B cell (primary cell): Measurements from ENCODE around the gene JAG2. TPM values are rescaled to one million over a fixed set of nuclear protein-coding genes. Genes with fewer than 3 reads are reported as not detected.

Experiments used
- ATAC-seq: fragments of 200-7000 bp; cut with Tn5 transposase; one replicate; pipeline ENCODE4 v1.10.0; 2021; ENCODE audit warnings: low read depth, mild to moderate bottlenecking, moderate number of reproducible peaks, moderate library complexity
- CTCF ChIA-PET: fragments of 350-600 bp; sonication (Branson Sonifier 250); formaldehyde crosslinking; loops from one replicate; lab custom pipeline; 2021; ENCODE audit warnings: antibody characterized with exemption, inconsistent platforms; lab: Charles Lee
- POLR2A ChIA-PET: fragments of 350-600 bp; sonication (Branson Sonifier 250); formaldehyde crosslinking; loops from one replicate; lab custom pipeline; 2021; ENCODE audit warnings: antibody characterized with exemption; lab: Charles Lee
- DNase-seq: peaks from one replicate; pipeline ENCODE4 v3.0.0; 2013
- H2AFZ ChIP-seq: 2 replicates; pipeline ENCODE4 v1.6.1; 2012; ENCODE audit warnings: mild to moderate bottlenecking, low read depth, low read length; ENCODE audit not compliant: insufficient read depth, poor library complexity, severe bottlenecking
- H3K27ac ChIP-seq, 2 donors: 1 replicate in 1 of 2; 2 replicates in 1 of 2; pipeline ENCODE4 v1.5.1; 2012 to 2013; ENCODE audit warnings: low read length in 2 of 2, mild to moderate bottlenecking in 2 of 2, moderate library complexity in 1 of 2
- H3K27me3 ChIP-seq, 4 experiments: fragments of 200-600 bp in 1 of 4; sonication (generic) in 1 of 4; replicated peaks in 1 of 4; 1 replicate in 2 of 4; 2 replicates in 2 of 4; pipeline versions ENCODE4 v1.6.1 to v1.7.0; 2013 to 2016; ENCODE audit warnings: low read length in 3 of 4, mild to moderate bottlenecking in 2 of 4, mixed read lengths in 1 of 4, moderate library complexity in 1 of 4; ENCODE audit not compliant: insufficient read depth in 4 of 4, control insufficient read depth in 3 of 4; ENCODE audit errors: control extremely low read depth in 1 of 4
- H3K36me3 ChIP-seq, 2 experiments: replicated peaks in 1 of 2; 1 replicate in 1 of 2; 2 replicates in 1 of 2; pipeline versions ENCODE4 v1.6.1 to v1.7.1; 2013; ENCODE audit warnings: low read length in 1 of 2; ENCODE audit not compliant: insufficient read depth in 2 of 2, control insufficient read depth in 1 of 2; ENCODE audit errors: control extremely low read depth in 1 of 2, extremely low read depth in 1 of 2
- H3K4me1 ChIP-seq, 2 donors: fragments of 200-600 bp in 1 of 2; sonication (generic) in 1 of 2; 1 replicate in 1 of 2; 2 replicates in 1 of 2; pipeline versions ENCODE4 v1.5.1 to v1.6.1; 2013 to 2017; ENCODE audit warnings: low read length in 2 of 2; ENCODE audit not compliant: control insufficient read depth in 2 of 2, insufficient read depth in 2 of 2
- H3K4me2 ChIP-seq: replicated peaks from 2 replicates; pipeline ENCODE3; 2012; ENCODE audit warnings: mild to moderate bottlenecking, low read depth, low read length; ENCODE audit not compliant: poor library complexity, severe bottlenecking
- H3K4me3 ChIP-seq, 5 experiments: fragments of 200-600 bp in 1 of 5; sonication (generic) in 1 of 5; 1 replicate in 3 of 5; 2 replicates in 2 of 5; pipeline versions ENCODE4 v1.5.1 to v1.7.0; 2011 to 2016; ENCODE audit warnings: low read length in 4 of 5, mild to moderate bottlenecking in 4 of 5, low read depth in 2 of 5, control low read depth in 1 of 5, moderate library complexity in 1 of 5; ENCODE audit not compliant: insufficient read depth in 1 of 5; ENCODE audit errors: control extremely low read depth in 1 of 5, extremely low read depth in 1 of 5
- H3K79me2 ChIP-seq: fragments of 200-600 bp; sonication (generic); one replicate; pipeline ENCODE4 v1.6.0; 2016; ENCODE audit warnings: low read length; ENCODE audit not compliant: control insufficient read depth, insufficient read depth
- H3K9ac ChIP-seq: fragments of 200-600 bp; sonication (generic); 2 replicates; pipeline ENCODE4 v1.6.1; 2017; ENCODE audit warnings: mild to moderate bottlenecking, low read length, moderate library complexity
- H3K9me3 ChIP-seq, 3 donors: one replicate each; pipeline versions ENCODE4 v1.6.1 to v1.7.1; 2013; ENCODE audit warnings: low read length in 2 of 3; ENCODE audit not compliant: control insufficient read depth in 2 of 3, insufficient read depth in 1 of 3; ENCODE audit errors: control extremely low read depth in 1 of 3
- H4K20me1 ChIP-seq: 2 replicates; pipeline ENCODE4 v1.6.0; 2012; ENCODE audit warnings: mild to moderate bottlenecking, low read length; ENCODE audit not compliant: insufficient read depth, control insufficient read depth, poor library complexity, severe bottlenecking
- H3K27ac Mint-ChIP-seq: one replicate; pipeline ENCODE4 v1.8.0; 2021; ENCODE audit warnings: mixed read lengths
- H3K27me3 Mint-ChIP-seq: one replicate; pipeline ENCODE4 v1.8.0; 2021; ENCODE audit warnings: mixed read lengths
- H3K4me1 Mint-ChIP-seq: one replicate; pipeline ENCODE4 v1.8.0; 2021; ENCODE audit warnings: mixed read lengths
- H3K4me3 Mint-ChIP-seq: one replicate; pipeline ENCODE4 v1.8.0; 2021; ENCODE audit warnings: mixed read lengths
- H3K9me3 Mint-ChIP-seq: one replicate; pipeline ENCODE4 v1.8.0; 2022; ENCODE audit warnings: mixed read lengths; ENCODE audit not compliant: insufficient read depth
- CTCF ChIP-seq: fragments of 200-600 bp; IDR thresholded peaks from one replicate; pipeline ENCODE4 v1.8.0; 2022; ENCODE audit warnings: antibody characterized with exemption, mild to moderate bottlenecking
- EZH2 ChIP-seq: IDR thresholded peaks from 2 replicates; pipeline ENCODE4 v1.6.1; 2012; ENCODE audit warnings: borderline replicate concordance, low read depth, mild to moderate bottlenecking, moderate library complexity, low read length; ENCODE audit not compliant: insufficient read depth, poor library complexity, severe bottlenecking
- WGBS: methylation state at CpG from one replicate; pipeline ENCODE4 v1.1.5; 2013; ENCODE audit warnings: missing lambda C conversion rate; ENCODE audit not compliant: insufficient coverage; 5-methylcytosine and 5-hydroxymethylcytosine counted together
- intact Hi-C: fragments of 100-400 bp; cut with micrococcal nuclease; formaldehyde crosslinking; loops from one replicate; pipeline ENCODE4 v1.10.0; 2022
- polyA plus RNA-seq: library from polyadenylated mRNA; depleted of rRNA; stranded (reverse); fragments of >200 nt; gene quantifications from 2 replicates; pipeline ENCODE4 v1.2.3, GENCODE V29; 2012
- total RNA-seq, 2 donors: library from RNA; stranded (reverse); fragments of 120-200 nt in 1 of 2; gene quantifications; 1 replicate in 1 of 2; 2 replicates in 1 of 2; pipeline versions ENCODE4 v1.2.3 to v1.2.4, GENCODE V29; 2013 to 2022

JAG2 gene
- total and polyA plus RNA-seq, 2 donors (not counting 1 experiment from before 2014, with no cell fraction given): 0.27 to 0.34 TPM

- no peak overlapping the region for H3K4me3 ChIP-seq
- H4K20me1 ChIP-seq: peaks cover 4% of the 10 kb centered on the region
- ChIA-PET CTCF (no interaction called here), POLR2A (no interaction called here)
- intact Hi-C loops: loop anchor here (5.0 kb wide), 1 partner anchor 357 kb away; no protein-coding TSS in a partner anchor
- peaks cover 0 to 14% (median 0%) of the 10 kb centered on the region in 4 experiments for H3K27me3 ChIP-seq
- H3K4me1 ChIP-seq: peaks cover 9 to 16% of the 10 kb centered on the region in 2 donors
- Mint-ChIP-seq H3K4me3 (no peak overlapping the region), H3K4me1 (peaks cover 12% of the 10 kb centered on the region), H3K9me3 (no peaks in the 10 kb centered on the region), H3K27me3 (peaks cover 14% of the 10 kb centered on the region), H3K27ac (no peak overlapping the region)
- H3K36me3 ChIP-seq: no peaks in the 10 kb centered on the region
- H3K79me2 ChIP-seq: peaks cover 1% of the 10 kb centered on the region
- ATAC-seq: no peak
- H3K9ac ChIP-seq: no peak overlapping the region
- no peak overlapping the region for H2AFZ ChIP-seq
- no peak for DNase-seq
- H3K9me3 ChIP-seq: peaks cover 0 to 22% (median 0%) of the 10 kb centered on the region in 3 donors
- TF ChIP-seq CTCF (no peak), EZH2 (no peak)
- H3K4me2 ChIP-seq: no peak overlapping the region
- no peak overlapping the region for H3K27ac ChIP-seq
- WGBS: 76% methylated on average over 9 of the region's 9 CpGs
These were observed 15.9 kb upstream of the JAG2 start for GRCh38 chr14:105184461-105184860.

DNA sequence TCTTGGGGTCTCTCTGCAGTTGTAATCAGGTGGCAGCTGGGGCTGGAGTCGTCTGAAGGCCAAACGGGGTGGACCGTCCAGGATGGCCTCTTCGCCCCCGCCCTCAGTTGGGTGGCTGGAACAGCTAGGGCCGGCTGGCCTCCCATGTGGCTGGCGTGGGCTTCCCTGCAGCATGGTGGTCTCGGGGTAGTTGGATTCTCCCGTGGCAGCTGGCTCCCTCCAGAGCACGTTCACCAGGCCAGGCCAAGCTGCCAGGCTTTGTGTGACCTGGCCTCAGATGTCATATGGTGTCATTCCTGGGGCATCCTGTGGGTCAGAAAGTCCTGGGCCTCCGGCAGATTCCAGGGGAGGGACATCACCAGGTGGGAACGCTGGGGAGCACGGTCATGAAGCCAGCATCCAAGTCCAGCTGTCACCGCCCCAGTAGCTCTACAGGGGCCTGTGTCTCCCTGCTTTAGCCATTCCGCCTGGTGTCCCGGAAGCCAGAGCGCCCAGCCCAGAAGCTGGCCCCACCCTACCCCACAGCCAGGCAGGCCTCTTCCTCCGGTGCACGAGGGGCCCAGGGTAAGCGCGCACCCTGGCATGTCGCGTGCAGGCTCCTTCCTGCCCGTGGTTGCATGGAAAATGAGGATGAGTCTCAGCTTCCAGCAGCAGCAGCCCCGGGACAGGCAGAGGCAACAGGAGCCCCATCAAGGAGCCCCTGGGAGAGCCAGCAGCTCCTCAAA is 13.9 kb upstream of the JAG2 start:
- no peak overlapping the region for H3K27ac ChIP-seq
- H3K4me1 ChIP-seq: peaks cover 9 to 16% of the 10 kb centered on the region in 2 donors
- peaks cover 5% of the 10 kb centered on the region for H3K79me2 ChIP-seq
- intact Hi-C loops: loop anchor here (5.0 kb wide), 1 partner anchor 355 kb away; no protein-coding TSS in a partner anchor
- peak overlapping the region; percentile 68 for H3K4me3 Mint-ChIP-seq
- H3K4me3 ChIP-seq: no peak overlapping the region
- H4K20me1 ChIP-seq: peaks cover 18% of the 10 kb centered on the region
- no peak for TF ChIP-seq CTCF
- no peak for TF ChIP-seq EZH2
- WGBS: 59% methylated on average over 25 of the region's 25 CpGs
- no peak overlapping the region for H3K4me2 ChIP-seq
- ChIA-PET POLR2A (no interaction called here), CTCF (interaction anchor here (1.4 kb wide), 1 partner anchor 119 kb away, joined by 4 read pairs; the partner anchor contains the start of gene BRF1)
- H2AFZ ChIP-seq: no peak overlapping the region
- H3K4me1 Mint-ChIP-seq: peaks cover 12% of the 10 kb centered on the region
- no peaks in the 10 kb centered on the region for H3K9me3 Mint-ChIP-seq
- H3K27ac Mint-ChIP-seq: peak overlapping the region; percentile 59
- H3K36me3 ChIP-seq: no peaks in the 10 kb centered on the region
- ATAC-seq: no peak
- no peak overlapping the region for H3K9ac ChIP-seq
- H3K27me3 Mint-ChIP-seq: peaks cover 4% of the 10 kb centered on the region
- no peak for DNase-seq
- peaks cover 0 to 9% (median 0%) of the 10 kb centered on the region in 4 experiments for H3K27me3 ChIP-seq
- H3K9me3 ChIP-seq: peaks cover 0 to 4% (median 0%) of the 10 kb centered on the region in 3 donors
